GM18873 (cell line): Measurements from ENCODE around the gene C12orf57.

ENCODE experiments used
- ATAC-seq: cut with Tn5 transposase; IDR thresholded peaks from one replicate; pipeline ENCODE4 v1.9.1; 2021; ENCODE audit warnings: mild to moderate bottlenecking, moderate library complexity, moderate number of reproducible peaks; ENCODE audit not compliant: unreplicated experiment, low FRiP score

The C12orf57 gene

GRCh38 chr12:6936636-6937480 is 7.0 kb upstream of the C12orf57 start:
- ATAC-seq, result no peak

GRCh38 chr12:6937481-6938352 is 6.1 kb upstream of the C12orf57 start:
- ATAC-seq, result peak; percentile 83

GRCh38 chr12:6938353-6939190 is 5.2 kb upstream of the C12orf57 start:
- ATAC-seq, result no peak

- no peak for ATAC-seq
These were observed 4.7 kb upstream of the C12orf57 start for GRCh38 chr12:6939191-6939540.

GRCh38 chr12:6941267-6941666 is 2.6 kb upstream of the C12orf57 start:
- no peak for ATAC-seq

GRCh38 chr12:6941782-6942181 is 2.0 kb upstream of the C12orf57 start:
- no peak for ATAC-seq

- ATAC-seq, result no peak
These were observed 1.5 kb upstream of the C12orf57 start for GRCh38 chr12:6942331-6942665.

GRCh38 chr12:6943389-6943721 is 467 bp upstream of the C12orf57 start:
- ATAC-seq, result peak; percentile 7

GRCh38 chr12:6944381-6945186 is 762 bp downstream of the C12orf57 start:
- ATAC-seq, result peak; percentile 25

GRCh38 chr12:6945613-6946012 is 1.8 kb downstream of the C12orf57 start:
- no peak for ATAC-seq

GRCh38 chr12:6946033-6946919 is 2.5 kb downstream of the C12orf57 start:
- ATAC-seq, result no peak

GRCh38 chr12:6946920-6947374 is 3.1 kb downstream of the C12orf57 start:
- ATAC-seq, result no peak

- ATAC-seq, result no peak
These were observed 3.8 kb downstream of the C12orf57 start for GRCh38 chr12:6947615-6948014.

GRCh38 chr12:6948873-6949594 is 5.2 kb downstream of the C12orf57 start:
- ATAC-seq, result no peak

GRCh38 chr12:6950401-6950801 is 6.6 kb downstream of the C12orf57 start:
- no peak for ATAC-seq

GRCh38 chr12:6950811-6951540 is 7.2 kb downstream of the C12orf57 start, which contains the start of gene PTPN6:
PTPN6 (plus strand) TSS chr12:6951356; CDS start chr12:6951513, 157 bp downstream.
- no peak for ATAC-seq

GRCh38 chr12:6951551-6952120 is 7.8 kb downstream of the C12orf57 start:
- no peak for ATAC-seq
